Vagina (tissue), 2 donors: ENCODE data around the gene KRT85.

Experiments
- POLR2A ChIP-seq, 2 donors: fragments of 450-650 bp; IDR thresholded peaks; one replicate each; pipeline ENCODE4 v1.6.1; 2017; ENCODE audit warnings: antibody characterized with exemption in 2 of 2, mild to moderate bottlenecking in 2 of 2, moderate library complexity in 2 of 2
- TF ChIP-seq, protein P1 (sequence below), 3 experiments: fragments of 450-650 bp in 2 of 3; fragments of 200-600 bp in 1 of 3; sonication (generic) in 1 of 3; IDR thresholded peaks; one replicate each; pipeline ENCODE4 v1.5.1; 2017 to 2019; ENCODE audit warnings: antibody characterized with exemption in 3 of 3, mild to moderate bottlenecking in 2 of 3, moderate library complexity in 2 of 3

DNA sequence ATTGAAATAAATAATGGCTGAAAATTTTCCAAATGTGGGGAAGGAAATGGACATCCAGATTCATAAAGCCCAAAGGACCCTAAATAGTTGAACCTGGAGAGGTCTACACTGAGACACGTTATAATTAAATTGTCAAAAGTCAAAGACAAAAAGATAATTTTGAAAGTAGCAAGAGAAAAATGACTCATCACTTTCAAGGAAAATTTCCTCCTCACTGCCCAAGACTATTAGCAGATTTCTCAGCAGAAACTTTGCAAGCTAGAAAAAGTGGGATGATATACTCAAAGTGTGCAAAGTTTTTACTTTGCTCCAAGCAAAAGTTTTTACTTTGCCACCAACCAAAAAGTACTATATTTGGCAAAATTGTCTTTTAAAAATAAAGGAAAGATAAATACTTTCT is 30.2 kb downstream of the KRT85 start:
- TF ChIP-seq POLR2A (IDR thresholded peaks at IDR 0.05): no peak
- TF ChIP-seq, protein P1, sequence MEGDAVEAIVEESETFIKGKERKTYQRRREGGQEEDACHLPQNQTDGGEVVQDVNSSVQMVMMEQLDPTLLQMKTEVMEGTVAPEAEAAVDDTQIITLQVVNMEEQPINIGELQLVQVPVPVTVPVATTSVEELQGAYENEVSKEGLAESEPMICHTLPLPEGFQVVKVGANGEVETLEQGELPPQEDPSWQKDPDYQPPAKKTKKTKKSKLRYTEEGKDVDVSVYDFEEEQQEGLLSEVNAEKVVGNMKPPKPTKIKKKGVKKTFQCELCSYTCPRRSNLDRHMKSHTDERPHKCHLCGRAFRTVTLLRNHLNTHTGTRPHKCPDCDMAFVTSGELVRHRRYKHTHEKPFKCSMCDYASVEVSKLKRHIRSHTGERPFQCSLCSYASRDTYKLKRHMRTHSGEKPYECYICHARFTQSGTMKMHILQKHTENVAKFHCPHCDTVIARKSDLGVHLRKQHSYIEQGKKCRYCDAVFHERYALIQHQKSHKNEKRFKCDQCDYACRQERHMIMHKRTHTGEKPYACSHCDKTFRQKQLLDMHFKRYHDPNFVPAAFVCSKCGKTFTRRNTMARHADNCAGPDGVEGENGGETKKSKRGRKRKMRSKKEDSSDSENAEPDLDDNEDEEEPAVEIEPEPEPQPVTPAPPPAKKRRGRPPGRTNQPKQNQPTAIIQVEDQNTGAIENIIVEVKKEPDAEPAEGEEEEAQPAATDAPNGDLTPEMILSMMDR (IDR thresholded peaks at IDR 0.05): no peak
